H54 (cell line): ENCODE results near the gene DDI2.
A peak's percentile ranks its signal among the peaks of the same experiment; 100 is the strongest.

Experiments used
- DNase-seq: peaks from one replicate; pipeline ENCODE4 v3.0.0; 2011; ENCODE audit warnings: low spot score, mixed read lengths; ENCODE audit not compliant: insufficient read length
- FAIRE-seq: peaks from 3 replicates; lab custom pipeline; 2011; peaks lifted over from hg19 to GRCh38; lab: Jason Lieb, UNC
- POLR2A ChIP-seq: IDR thresholded peaks from 2 replicates; pipeline ENCODE4 v1.6.1; 2011; ENCODE audit warnings: low read depth, mild to moderate bottlenecking, low read length

The DDI2 gene

GRCh38 chr1:15669074-15669473 is 51.8 kb downstream of the DDI2 start:
- FAIRE-seq (no peak), DNase-seq (no peak)
- TF ChIP-seq POLR2A = no peak

- TF ChIP-seq POLR2A = no peak
- DNase-seq = no peak
- FAIRE-seq = no peak
Measured at GRCh38 chr1:15669864-15670263, 52.6 kb downstream of the DDI2 start.

- DNase-seq (no peak), FAIRE-seq (no peak)
- TF ChIP-seq POLR2A = no peak
Measured at GRCh38 chr1:15671430-15671829, 54.2 kb downstream of the DDI2 start.

GRCh38 chr1:15674386-15675159 is 57.3 kb downstream of the DDI2 start:
- FAIRE-seq = no peak
- no peak for DNase-seq
- TF ChIP-seq POLR2A = no peak

- DNase-seq = no peak
- TF ChIP-seq POLR2A = no peak
- FAIRE-seq = no peak
Measured at GRCh38 chr1:15676010-15676409, 58.8 kb downstream of the DDI2 start.

GRCh38 chr1:15676688-15677661 is 59.7 kb downstream of the DDI2 start:
- FAIRE-seq (no peak), DNase-seq (no peak)
- TF ChIP-seq POLR2A = no peak

GRCh38 chr1:15678578-15678977 is 61.3 kb downstream of the DDI2 start:
- DNase-seq (no peak), FAIRE-seq (no peak)
- TF ChIP-seq POLR2A = no peak

- DNase-seq = peak; percentile 56
- FAIRE-seq = peak; percentile 81
- no peak for TF ChIP-seq POLR2A
Measured at GRCh38 chr1:15680131-15680530, 62.9 kb downstream of the DDI2 start.

GRCh38 chr1:15680561-15681348 is 63.5 kb downstream of the DDI2 start:
- FAIRE-seq (no peak), DNase-seq (peak; percentile 54)
- no peak for TF ChIP-seq POLR2A

- no peak for TF ChIP-seq POLR2A
- FAIRE-seq (no peak), DNase-seq (no peak)
Measured at GRCh38 chr1:15681349-15682292, 64.4 kb downstream of the DDI2 start.

- FAIRE-seq (no peak), DNase-seq (no peak)
- TF ChIP-seq POLR2A = no peak
Measured at GRCh38 chr1:15682936-15683341, 65.7 kb downstream of the DDI2 start.

- DNase-seq (no peak), FAIRE-seq (no peak)
- no peak for TF ChIP-seq POLR2A
Measured at GRCh38 chr1:15683345-15684039, 66.2 kb downstream of the DDI2 start.
